Left ventricle myocardium superior (tissue), 1 donor: ENCODE data around the gene DMRT3. TPM values are rescaled to one million over a fixed set of nuclear protein-coding genes. Genes with fewer than 3 reads are reported as not detected.

Experiments
- ATAC-seq: fragments of 200-7000 bp; cut with Tn5 transposase; one replicate; pipeline ENCODE4 v1.9.1; 2020; ENCODE audit warnings: mild to moderate bottlenecking, moderate library complexity
- DNase-seq: peaks from one replicate; pipeline ENCODE4 v3.0.0-alpha.2; 2020
- intact Hi-C: fragments of 100-400 bp; cut with micrococcal nuclease; formaldehyde crosslinking; loops from one replicate; pipeline ENCODE4 v1.11.0; 2022
- long read RNA-seq: library from polyadenylated mRNA; unstranded; transcript quantifications from one replicate; pipeline ENCODE4 v2.0.0, GENCODE V29; 2021
- total RNA-seq: library from RNA; stranded (reverse); fragmentation: NEBNext Ultra II Directional; extraction: Animal tissue kit (Norgen Biotek cat#: 25700); gene quantifications from one replicate; pipeline ENCODE4 v1.2.1, GENCODE V29; 2021
- donor health status: DM: no; HTN: yes; CAD: no; lungs with severe emphysema.

The DMRT3 gene, protein sequence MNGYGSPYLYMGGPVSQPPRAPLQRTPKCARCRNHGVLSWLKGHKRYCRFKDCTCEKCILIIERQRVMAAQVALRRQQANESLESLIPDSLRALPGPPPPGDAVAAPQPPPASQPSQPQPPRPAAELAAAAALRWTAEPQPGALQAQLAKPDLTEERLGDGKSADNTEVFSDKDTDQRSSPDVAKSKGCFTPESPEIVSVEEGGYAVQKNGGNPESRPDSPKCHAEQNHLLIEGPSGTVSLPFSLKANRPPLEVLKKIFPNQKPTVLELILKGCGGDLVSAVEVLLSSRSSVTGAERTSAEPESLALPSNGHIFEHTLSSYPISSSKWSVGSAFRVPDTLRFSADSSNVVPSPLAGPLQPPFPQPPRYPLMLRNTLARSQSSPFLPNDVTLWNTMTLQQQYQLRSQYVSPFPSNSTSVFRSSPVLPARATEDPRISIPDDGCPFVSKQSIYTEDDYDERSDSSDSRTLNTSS
- not detected for total RNA-seq
- long read RNA-seq, result 0 reads

DNA sequence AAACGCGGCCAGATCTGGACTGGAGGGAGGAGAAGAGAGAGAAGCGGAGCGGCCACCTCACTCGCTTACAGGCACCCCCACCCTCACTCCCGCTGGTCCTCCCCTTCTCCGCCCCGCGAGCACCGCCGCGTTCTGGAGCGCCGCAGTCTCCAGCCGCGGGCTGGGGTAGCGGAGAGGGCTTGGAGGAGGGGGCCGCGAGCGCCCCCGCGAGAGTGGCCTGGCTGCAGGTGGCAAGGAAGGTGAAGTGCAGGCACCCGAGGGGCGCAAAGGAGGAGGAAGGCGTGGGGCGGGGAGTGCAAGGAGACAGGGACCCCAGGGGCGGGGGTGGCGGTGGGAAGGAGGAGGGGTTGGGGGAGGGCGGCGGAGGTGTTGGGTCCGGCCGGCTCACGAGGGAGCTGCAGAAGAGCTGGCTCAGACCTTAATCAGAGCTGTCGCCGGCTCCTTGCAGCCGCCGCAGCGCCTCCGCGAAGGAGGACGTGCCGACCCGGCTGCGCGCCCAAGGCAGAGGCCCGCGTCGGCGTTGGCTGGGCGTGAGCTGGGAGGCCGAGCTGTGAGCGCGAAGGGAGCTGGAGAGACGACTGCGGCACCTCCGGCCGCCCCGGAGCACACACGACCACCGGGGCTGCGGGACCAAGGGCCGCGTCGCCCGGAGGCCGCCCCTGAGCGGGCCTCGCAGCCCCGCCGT, at the start of gene DMRT3:
DMRT3 (plus strand) TSS at position 398 of the 685 bp plus-strand sequence. CDS start 347 bp downstream, outside the sequence.
- ATAC-seq, result no peak

DNA sequence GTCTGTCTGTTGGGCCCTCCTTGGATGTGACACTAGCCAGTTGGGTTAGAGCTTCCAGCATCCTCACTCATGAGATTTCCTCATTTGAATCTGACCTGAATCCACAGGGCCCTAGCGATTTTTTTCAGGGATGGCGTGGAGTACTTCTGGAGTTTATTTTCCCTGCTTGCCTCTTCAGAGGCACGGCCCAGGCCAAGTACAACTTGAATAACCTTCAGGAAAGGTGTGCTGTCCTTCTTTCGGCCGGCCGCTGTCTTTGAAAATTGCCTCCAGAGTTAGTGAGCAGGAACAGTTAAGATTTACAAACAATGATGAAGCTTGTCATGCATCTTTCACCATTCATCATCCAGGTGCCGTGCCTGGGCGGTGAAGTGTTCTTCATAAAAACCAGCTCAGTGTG, 49.5 kb upstream of the DMRT3 start:
- intact Hi-C loops, result no loop called here
- DNase-seq (no peak), ATAC-seq (no peak)

More for the DNA sequence above, at the start of gene DMRT3:
- intact Hi-C loops, result no loop called here
- DNase-seq, result no peak

DNA sequence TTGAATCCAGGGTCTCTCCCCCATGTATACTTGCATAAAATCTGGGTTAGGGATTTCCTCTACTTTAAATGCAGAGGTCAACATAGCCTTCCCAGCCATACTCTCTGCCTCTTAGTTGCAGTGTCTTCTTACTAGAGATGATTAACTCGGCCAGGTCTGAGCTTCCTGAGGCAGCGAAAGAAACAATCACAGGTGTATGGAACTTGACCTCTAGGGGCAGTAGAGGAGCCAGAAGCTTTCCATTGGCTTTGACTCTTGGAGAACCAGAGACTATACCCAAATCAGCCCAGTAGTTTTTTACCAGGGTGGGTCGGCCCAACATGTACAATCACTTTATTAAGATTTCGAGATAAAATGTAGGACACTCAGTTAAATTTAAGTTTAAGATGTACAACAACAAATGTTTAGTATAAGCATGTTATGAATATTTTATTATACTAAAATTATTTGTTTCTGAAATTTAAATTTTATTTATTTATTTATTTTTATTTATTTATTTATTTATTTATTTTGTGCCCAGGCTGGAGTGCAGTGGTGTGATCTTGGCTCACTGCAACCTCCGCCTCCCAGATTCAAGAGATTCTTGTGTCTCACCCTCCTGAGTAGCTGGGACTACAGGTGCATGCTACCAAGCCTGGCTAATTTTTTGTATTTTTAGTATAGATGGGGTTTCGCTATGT, 48.0 kb upstream of the DMRT3 start:
- intact Hi-C loops, result no loop called here
- no peak for ATAC-seq
- DNase-seq, result no peak

DNA sequence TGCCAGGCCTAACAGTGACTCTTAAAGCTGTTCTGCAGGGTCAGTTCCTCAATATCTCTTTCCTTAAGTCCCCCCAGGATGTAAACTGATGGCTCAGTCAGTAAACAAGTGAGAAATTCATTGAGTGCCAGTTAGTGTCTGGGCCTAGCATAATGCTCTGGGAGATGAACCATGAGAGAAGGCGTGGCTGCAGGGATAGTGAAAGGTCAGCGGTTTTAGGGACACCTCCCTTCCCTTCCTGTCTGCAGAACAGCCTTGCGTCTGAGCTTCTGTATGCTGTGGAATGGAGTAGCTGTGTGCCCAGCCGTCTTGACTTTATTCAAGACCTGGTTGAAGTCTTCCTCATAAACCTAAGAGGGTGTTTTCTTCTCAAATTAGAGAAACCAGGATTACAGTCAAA, 46.7 kb upstream of the DMRT3 start:
- ATAC-seq (no peak), DNase-seq (no peak)
- intact Hi-C loops, result no loop called here

DNA sequence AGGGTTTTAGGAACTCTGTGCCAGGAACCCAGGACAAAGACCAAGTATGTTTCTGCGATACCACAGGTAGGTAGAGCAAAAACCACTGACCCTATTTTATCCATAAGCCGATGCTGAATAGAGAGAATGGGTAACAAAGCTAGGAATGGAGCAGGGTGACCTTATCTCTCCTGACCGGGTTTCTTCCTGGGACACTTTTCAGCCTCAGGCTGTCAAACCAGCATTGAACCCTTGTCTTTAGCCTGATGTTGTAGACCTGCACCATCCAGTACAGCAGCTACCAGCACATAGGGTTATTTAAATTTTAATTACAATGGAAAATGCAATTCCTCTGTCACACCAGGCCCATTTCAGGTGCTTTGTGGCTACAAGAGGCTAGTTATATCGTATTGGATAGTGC, 43.1 kb upstream of the DMRT3 start:
- intact Hi-C loops, result no loop called here
- no peak for ATAC-seq
- no peak for DNase-seq

DNA sequence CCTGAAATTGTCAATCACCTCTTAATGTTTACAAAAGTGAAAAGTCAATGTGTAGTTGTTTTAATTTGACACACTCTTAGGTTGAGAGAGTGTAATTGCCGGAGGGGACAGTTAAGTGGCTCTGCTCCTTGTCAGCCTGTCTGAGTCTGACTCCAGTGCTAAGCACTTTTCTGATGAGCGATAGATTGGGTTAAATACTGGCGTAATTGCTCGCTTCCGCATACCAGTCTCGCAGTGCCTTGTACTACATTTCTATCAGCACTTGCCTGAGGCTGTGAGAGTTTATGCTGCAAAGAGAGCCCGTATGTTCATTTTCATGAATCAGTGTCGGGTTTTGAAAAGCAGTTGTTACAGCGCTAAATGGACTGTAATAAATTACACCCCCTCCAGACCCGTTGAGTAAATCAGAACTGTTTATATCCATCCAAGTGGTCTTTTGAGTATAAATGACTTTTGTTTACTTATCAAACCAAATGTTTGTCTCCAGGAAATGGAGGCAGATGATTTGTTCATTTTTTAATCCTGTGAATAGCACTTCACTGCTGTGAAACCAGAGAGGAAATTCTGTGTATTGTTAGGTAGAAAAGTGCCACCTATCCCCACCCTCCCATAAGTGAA, 41.0 kb upstream of the DMRT3 start:
- ATAC-seq (no peak), DNase-seq (no peak)
- intact Hi-C loops, result no loop called here

DNA sequence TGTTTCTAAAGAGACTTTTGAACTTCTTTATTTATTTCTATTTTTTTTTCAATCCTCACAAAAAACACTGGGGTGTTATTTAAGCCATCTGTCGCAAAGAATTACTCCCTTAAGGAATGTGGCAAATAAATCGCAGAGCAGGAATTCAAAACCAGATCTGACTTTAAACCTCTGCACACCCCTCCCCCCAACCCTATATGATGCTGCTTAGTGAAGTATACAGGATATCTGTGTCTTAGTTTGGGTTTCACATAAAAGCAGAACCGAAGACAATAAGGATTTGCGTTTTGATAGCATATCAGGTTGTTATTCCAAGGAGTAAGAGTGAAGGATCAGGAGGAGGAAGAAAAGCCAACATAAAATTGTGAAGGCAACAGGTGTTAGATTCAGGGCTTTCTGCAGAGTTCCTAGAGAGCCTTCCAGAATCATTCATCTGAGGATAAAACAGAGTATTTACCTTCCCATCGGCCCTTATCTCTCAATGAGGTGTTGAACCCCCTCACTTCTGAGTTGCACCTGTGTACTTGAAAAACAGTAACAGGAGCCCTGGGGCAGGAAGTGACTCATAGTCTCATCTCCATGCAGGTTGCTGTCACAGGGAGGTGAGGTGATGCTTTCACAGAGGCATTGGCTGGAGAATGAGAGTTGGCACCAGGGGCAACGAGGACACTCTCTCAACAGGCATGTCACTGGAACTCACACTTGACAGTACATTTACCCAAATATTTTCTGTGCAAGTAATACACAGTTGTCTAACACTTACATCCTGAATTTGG, 33.5 kb upstream of the DMRT3 start:
- intact Hi-C loops, result no loop called here
- DNase-seq (no peak), ATAC-seq (no peak)

DNA sequence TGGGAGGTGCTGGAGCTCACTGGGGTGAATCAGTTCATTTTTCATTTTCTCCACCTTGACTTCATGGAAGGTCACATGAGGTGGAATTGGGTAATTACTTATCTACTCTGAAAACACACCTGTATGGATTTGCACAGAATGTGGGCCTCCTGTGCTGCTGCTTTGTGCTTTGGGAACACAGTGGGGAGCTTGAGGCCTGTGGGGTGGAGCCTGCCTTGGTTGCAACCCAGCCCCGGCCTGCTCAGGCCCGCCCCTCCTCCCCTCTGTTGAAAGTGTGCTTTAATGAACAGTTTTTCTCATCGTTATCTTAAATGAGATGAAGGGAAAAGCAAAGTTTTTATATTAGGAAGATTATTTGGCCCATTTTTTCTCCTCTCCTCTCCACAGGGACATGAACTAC, 28.5 kb upstream of the DMRT3 start:
- no peak for DNase-seq
- intact Hi-C loops, result no loop called here
- no peak for ATAC-seq

DNA sequence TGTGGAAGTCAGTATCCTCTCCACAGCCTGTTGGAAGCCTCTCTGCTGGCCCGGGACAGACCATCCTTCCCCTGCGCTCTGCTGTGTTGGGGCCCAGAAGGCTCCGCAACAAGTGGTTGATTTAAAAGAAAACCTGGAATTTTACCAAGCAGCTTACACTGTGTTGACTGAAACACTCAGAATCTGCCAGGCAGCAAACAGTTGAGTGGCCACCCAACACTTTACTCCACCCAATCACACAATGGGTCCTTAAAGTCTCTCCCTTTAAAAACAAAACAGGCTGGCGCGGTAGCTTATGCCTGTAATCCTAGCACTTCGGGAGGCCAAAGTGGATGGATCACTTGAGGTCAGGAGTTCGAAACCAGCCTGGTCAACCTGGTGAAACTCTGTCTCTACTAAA, 28.0 kb upstream of the DMRT3 start:
- ATAC-seq, result no peak
- intact Hi-C loops, result no loop called here
- no peak for DNase-seq

DNA sequence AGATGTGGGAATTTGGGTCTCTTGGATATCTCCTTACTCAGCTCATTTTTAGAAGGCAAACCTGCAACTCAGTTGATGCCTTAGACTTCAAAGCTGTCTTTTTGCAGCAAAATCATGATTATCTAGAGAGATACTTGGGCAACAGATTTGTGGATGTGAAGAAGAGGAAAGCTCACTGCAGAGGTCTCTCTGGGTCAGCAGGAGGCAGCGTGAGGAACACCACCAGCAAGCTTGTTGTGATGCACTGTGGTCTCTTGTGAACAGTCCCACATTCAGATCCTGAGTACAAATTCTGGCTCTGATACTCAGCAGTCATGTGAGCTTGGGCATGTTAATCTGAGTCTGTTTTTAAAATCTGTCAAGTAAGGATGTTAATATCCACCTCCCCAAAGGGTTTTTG, 26.3 kb upstream of the DMRT3 start:
- ATAC-seq (no peak), DNase-seq (no peak)
- intact Hi-C loops, result no loop called here

DNA sequence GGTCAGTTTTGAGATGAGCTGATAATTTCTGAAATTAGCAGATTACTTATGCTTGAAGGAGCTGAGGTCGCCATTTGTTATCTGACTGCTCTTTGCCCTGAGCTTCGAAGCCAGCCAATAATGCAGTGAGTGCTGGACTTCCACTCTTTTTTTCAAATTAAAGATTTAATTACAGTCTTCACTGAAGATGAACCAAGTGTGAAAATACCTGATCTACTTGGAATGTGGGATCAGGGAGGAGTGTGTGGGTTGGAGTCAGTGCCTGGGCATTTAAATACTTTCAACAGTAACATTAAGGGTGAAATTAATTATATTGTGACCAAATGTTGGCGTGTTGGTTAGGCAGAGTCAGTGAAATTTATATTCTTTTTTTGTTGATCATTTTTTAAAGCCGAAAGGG, 23.9 kb upstream of the DMRT3 start:
- no peak for ATAC-seq
- intact Hi-C loops, result no loop called here
- no peak for DNase-seq

DNA sequence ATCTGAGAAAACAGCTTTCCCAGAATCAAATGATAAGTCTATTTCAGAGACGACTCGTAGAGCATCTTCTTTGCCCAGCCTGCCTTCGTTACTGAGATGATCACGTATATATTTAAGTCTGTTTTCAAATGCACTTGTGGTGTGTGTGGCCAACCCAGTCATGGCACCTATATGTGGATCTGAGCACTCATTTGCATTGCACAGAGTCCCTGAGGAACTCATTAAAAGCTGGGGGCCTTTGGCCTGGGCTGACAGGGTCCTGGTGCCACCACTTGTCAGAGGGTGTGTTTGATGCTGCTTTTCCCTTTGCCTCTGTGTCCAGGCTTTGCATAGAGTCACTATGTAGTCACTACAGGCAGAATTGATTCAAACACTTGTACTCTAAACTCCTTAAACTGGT, 17.4 kb upstream of the DMRT3 start:
- ATAC-seq (no peak), DNase-seq (no peak)
- intact Hi-C loops, result no loop called here

DNA sequence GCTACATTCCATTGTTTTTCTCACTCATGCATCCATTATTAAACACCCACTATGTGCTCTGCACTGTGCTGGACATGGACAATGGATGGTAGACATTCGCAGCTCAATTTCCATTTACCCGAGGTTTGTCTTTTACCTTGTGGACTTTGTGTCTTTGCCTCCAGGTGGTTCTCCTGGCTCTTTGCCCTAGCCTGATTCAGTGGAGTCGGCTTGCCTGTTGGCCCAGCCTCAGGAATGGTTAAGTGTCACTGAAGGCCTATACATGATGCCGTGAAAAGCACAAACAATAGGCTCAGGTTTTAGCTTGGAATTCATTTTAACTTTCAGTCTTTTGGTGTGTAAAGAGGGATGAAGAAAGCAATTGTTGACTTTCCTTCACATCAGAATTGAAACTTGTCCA, 16.5 kb upstream of the DMRT3 start:
- no peak for DNase-seq
- ATAC-seq, result no peak
- intact Hi-C loops, result no loop called here

DNA sequence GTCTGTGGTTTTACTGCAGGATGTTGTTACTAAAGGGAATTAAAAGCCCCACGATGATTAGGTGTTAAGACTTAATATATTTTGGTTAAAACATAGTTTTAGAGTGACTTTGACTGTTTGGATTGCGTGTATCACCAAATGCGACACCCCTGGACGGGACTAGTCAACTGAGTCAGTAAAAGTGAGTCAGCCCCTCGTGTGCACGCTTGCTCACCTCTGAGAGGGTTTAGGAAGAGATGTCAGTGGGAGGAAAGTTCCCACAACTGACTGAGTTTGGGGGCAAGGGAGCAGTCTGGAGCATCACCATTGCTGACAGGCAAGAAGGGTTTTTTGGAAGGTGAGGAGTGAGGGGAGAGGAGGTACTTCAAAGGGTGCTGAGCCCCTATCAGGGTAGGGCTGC, 14.4 kb upstream of the DMRT3 start:
- no peak for DNase-seq
- no peak for ATAC-seq
- intact Hi-C loops, result no loop called here

DNA sequence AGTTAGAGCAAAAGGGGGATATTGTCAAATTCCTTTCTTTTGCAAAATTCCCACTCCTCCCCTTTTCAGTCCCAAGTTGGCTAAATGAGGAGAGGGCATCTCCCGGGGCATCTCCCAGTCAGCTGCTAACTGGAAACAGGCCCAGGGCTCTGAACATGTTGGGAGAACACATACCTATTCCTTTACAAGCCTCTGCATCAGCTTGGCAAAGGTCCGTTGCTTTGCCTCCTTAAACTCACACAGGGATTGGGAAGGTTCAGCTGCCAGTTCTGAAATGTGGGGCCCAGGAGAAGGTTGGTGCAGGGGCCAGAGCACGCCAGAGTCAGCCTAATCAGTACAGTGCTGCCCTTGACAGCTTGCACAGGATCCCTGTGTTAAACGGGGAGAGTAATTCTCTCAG, 11.0 kb upstream of the DMRT3 start:
- no peak for ATAC-seq
- DNase-seq, result no peak
- intact Hi-C loops, result no loop called here

DNA sequence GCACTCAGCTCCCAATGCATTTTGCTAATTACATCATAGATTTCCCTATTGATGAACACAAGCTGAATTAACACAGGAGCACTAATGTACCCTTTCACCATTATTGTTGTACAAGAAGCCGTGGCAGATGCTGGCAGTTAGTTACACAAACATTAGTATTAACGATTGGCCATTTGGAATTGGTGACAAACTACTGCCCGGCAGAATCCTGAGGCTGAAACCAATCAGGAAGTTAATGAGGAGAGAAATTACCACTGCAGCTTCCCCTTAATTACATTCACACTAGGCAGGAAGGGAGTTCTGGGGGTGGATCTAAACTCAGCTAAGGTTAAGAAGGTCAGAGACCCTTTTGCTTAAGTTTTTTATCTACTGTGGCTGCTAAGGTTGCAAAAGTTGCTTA, 9.6 kb upstream of the DMRT3 start:
- DNase-seq, result no peak
- intact Hi-C loops, result no loop called here
- ATAC-seq, result no peak

DNA sequence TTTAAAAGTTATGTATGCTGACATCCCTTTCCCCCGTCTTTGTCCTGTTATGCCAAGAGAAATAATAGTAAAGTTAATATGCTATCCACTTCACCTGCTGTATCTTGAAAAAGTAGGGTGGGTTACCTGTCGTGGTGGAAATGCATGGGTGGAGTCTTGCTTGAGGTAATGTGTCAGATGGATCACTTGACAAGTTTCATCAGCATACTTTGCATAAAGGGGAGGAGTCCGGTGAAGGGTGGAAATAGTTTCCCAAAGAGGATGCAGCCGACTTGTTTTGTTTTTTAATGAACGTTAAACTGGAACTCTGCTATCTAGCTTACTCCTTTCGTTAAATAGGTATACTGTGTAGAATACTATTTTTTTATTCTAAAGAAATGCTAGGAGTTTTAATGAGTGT, 9.0 kb upstream of the DMRT3 start:
- DNase-seq, result no peak
- intact Hi-C loops, result no loop called here
- no peak for ATAC-seq

DNA sequence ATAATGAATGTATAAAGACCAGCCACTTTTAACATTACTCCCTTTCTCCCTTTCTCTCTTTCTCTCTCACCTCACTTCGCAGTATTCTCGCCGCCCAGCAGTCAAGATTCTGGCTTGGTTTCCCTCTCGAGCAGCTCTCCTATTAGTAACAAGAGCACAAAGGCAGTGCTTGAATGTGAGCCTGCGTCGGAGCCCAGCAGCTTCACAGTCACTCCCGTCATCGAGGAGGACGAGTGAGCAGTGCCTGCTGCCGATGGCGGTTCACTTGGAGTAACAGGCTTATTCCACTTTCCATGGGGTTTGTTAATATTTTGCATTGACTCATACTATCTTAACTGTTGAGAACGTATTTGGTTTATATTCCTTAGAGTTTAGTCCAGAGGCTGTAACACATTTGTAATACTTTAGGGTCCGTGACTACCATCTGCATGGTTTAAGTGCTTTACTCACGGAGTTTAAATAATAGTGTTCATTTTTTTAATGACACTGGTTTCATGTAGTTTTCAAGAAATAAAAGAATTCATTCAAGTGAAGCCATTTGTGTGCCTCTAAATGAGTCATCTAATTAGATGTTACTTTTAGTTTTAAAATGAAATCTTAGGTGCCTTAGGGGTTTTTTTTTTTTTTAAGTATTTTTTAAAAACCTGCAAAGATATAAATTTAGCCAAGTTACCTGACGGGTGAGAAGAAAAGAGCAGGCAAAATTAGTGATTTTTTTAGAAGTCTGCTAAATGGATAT, 8.4 kb upstream of the DMRT3 start:
- ATAC-seq, result no peak
- no peak for DNase-seq
- intact Hi-C loops, result no loop called here
